ENCODE results near the gene CNPY2.

DNA sequence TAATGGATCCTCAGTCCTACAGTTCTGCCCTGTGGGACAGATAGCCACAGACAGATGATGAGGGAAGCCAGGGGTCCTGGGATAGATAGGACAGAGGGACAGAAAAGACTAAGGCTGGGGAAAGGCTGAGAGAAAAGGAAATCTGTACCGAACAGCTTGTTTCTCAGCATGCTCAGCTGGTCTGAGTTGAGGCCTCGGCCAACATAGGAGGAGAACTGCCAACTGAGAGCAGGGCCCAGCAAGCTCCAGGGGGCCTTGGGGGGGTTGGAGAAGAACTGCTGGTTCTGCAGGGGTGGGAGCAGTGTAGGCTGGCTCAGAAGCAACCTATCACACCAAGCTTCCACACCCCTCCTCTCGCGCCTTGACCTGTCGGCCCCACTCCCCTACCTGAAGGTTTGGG, 33.0 kb upstream of the CNPY2 start:
- TF ChIP-seq, protein P1, sequence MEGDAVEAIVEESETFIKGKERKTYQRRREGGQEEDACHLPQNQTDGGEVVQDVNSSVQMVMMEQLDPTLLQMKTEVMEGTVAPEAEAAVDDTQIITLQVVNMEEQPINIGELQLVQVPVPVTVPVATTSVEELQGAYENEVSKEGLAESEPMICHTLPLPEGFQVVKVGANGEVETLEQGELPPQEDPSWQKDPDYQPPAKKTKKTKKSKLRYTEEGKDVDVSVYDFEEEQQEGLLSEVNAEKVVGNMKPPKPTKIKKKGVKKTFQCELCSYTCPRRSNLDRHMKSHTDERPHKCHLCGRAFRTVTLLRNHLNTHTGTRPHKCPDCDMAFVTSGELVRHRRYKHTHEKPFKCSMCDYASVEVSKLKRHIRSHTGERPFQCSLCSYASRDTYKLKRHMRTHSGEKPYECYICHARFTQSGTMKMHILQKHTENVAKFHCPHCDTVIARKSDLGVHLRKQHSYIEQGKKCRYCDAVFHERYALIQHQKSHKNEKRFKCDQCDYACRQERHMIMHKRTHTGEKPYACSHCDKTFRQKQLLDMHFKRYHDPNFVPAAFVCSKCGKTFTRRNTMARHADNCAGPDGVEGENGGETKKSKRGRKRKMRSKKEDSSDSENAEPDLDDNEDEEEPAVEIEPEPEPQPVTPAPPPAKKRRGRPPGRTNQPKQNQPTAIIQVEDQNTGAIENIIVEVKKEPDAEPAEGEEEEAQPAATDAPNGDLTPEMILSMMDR (IDR thresholded peaks at IDR 0.05) = no peak
- TF ChIP-seq EP300 (IDR thresholded peaks at IDR 0.05) = no peak
- no peak for TF ChIP-seq POLR2A (IDR thresholded peaks at IDR 0.05)

All from tibial nerve (tissue), 4 donors.